Skeletal muscle tissue (tissue), 4 donors: ENCODE data around the gene MMP19. TPM values are rescaled to one million over a fixed set of nuclear protein-coding genes. Genes with fewer than 3 reads are reported as not detected.

Experiments
- H3K27ac ChIP-seq: one replicate; pipeline ENCODE4 v1.7.0; 2013; ENCODE audit warnings: mild to moderate bottlenecking, low read depth, low read length, inconsistent platforms
- H3K27me3 ChIP-seq, 3 donors: one replicate each; pipeline ENCODE4 v1.7.0; 2013; ENCODE audit warnings: low read length in 3 of 3; ENCODE audit not compliant: control insufficient read depth in 3 of 3, insufficient read depth in 3 of 3
- H3K36me3 ChIP-seq, 3 donors: one replicate each; pipeline ENCODE4 v1.7.0; 2013; ENCODE audit warnings: low read length in 3 of 3; ENCODE audit not compliant: control insufficient read depth in 3 of 3, insufficient read depth in 3 of 3
- H3K4me1 ChIP-seq, 3 donors: one replicate each; pipeline ENCODE4 v1.7.0; 2013; ENCODE audit warnings: low read length in 3 of 3, mild to moderate bottlenecking in 3 of 3; ENCODE audit not compliant: control insufficient read depth in 3 of 3, insufficient read depth in 3 of 3
- H3K4me3 ChIP-seq, 3 donors: one replicate each; pipeline ENCODE4 v1.7.0; 2013; ENCODE audit warnings: low read length in 3 of 3
- H3K9ac ChIP-seq, 3 donors: one replicate each; pipeline ENCODE4 v1.7.0; 2013; ENCODE audit warnings: low read length in 3 of 3, mild to moderate bottlenecking in 3 of 3, moderate library complexity in 2 of 3, low read depth in 1 of 3
- H3K9me3 ChIP-seq, 3 donors: one replicate each; pipeline ENCODE4 v1.7.0; 2013; ENCODE audit warnings: low read length in 3 of 3; ENCODE audit not compliant: control insufficient read depth in 3 of 3
- total RNA-seq: library from RNA; depleted of rRNA; stranded (reverse); fragments of >200 nt; gene quantifications from one replicate; pipeline ENCODE4 v1.2.3, GENCODE V29; 2014
- donor health status: Osteomylitis.

The MMP19 gene
- total RNA-seq, 1 donor from 2014 or later = 2.6 TPM

GRCh38 chr12:55797068-55797467 is 45.7 kb downstream of the MMP19 start:
- H3K4me1 ChIP-seq = no peaks in the 10 kb centered on the region
- no peak overlapping the region for H3K27ac ChIP-seq
- H3K9me3 ChIP-seq = no peaks in the 10 kb centered on the region
- no peak overlapping the region for H3K9ac ChIP-seq
- no peak overlapping the region for H3K4me3 ChIP-seq
- H3K27me3 ChIP-seq = no peaks in the 10 kb centered on the region
- peaks cover 21 to 57% (median 38%) of the 10 kb centered on the region in 3 donors for H3K36me3 ChIP-seq

GRCh38 chr12:55795950-55796349 is 46.8 kb downstream of the MMP19 start:
- Histone ChIP-seq H3K4me1 (no peaks in the 10 kb centered on the region), H3K4me3 (no peak overlapping the region), H3K9me3 (no peaks in the 10 kb centered on the region), H3K36me3 (peaks cover 24 to 51% (median 34%) of the 10 kb centered on the region in 3 donors), H3K9ac (no peak overlapping the region), H3K27me3 (no peaks in the 10 kb centered on the region), H3K27ac (no peak overlapping the region)

GRCh38 chr12:55789893-55790292 is 52.8 kb downstream of the MMP19 start:
- Histone ChIP-seq H3K9me3 (no peaks in the 10 kb centered on the region), H3K27ac (no peak overlapping the region), H3K36me3 (peaks cover 37 to 51% (median 51%) of the 10 kb centered on the region in 3 donors), H3K4me3 (no peak overlapping the region), H3K4me1 (no peaks in the 10 kb centered on the region), H3K27me3 (no peaks in the 10 kb centered on the region), H3K9ac (no peak overlapping the region)

- Histone ChIP-seq H3K9ac (no peak overlapping the region), H3K4me3 (no peak overlapping the region), H3K36me3 (peaks cover 31 to 51% (median 49%) of the 10 kb centered on the region in 3 donors), H3K9me3 (no peaks in the 10 kb centered on the region), H3K27me3 (no peaks in the 10 kb centered on the region), H3K27ac (no peak overlapping the region), H3K4me1 (no peaks in the 10 kb centered on the region)
Observed at GRCh38 chr12:55789171-55789570, 53.6 kb downstream of the MMP19 start.

GRCh38 chr12:55788546-55788945 is 54.2 kb downstream of the MMP19 start:
- Histone ChIP-seq H3K9me3 (no peaks in the 10 kb centered on the region), H3K9ac (no peak overlapping the region), H3K4me1 (no peaks in the 10 kb centered on the region), H3K27me3 (no peaks in the 10 kb centered on the region), H3K36me3 (peaks cover 28 to 51% (median 50%) of the 10 kb centered on the region in 3 donors), H3K4me3 (no peak overlapping the region), H3K27ac (no peak overlapping the region)

Other genes starting within 250 kb of the MMP19 start
- not detected for gene OR10P1, start 206.0 kb downstream of the MMP19 start, total RNA-seq
- 123 TPM for gene ITGA7, start 135.0 kb downstream of the MMP19 start, total RNA-seq
- 42.3 TPM for gene BLOC1S1, start 126.9 kb downstream of the MMP19 start, total RNA-seq
- 19.8 TPM for gene RDH5, start 122.5 kb downstream of the MMP19 start, total RNA-seq
- 1,640 TPM for gene CD63, start 113.9 kb downstream of the MMP19 start, total RNA-seq
- 3.1 TPM for gene GDF11, start 99.8 kb downstream of the MMP19 start, total RNA-seq
- gene SARNP, start 25.2 kb downstream of the MMP19 start, total RNA-seq = 71.5 TPM
- 11.0 TPM for gene ORMDL2, start 24.9 kb downstream of the MMP19 start, total RNA-seq
- gene DNAJC14, start 13.3 kb downstream of the MMP19 start, total RNA-seq = 33.4 TPM
- gene PYM1, start 85.0 kb upstream of the MMP19 start, total RNA-seq = 16.2 TPM
- gene DGKA, start 88.2 kb upstream of the MMP19 start, total RNA-seq = 6.8 TPM
- 0.52 TPM for gene PMEL, start 123.1 kb upstream of the MMP19 start, total RNA-seq
- 9.4 TPM for gene CDK2, start 123.9 kb upstream of the MMP19 start, total RNA-seq
- gene RAB5B, start 131.1 kb upstream of the MMP19 start, total RNA-seq = 34.4 TPM
- gene SUOX, start 154.3 kb upstream of the MMP19 start, total RNA-seq = 7.8 TPM
- gene IKZF4, start 178.1 kb upstream of the MMP19 start, total RNA-seq = 1.6 TPM
- gene RPS26, start 199.0 kb upstream of the MMP19 start, total RNA-seq = 36.5 TPM
- 154 TPM for gene ERBB3, start 237.2 kb upstream of the MMP19 start, total RNA-seq